ENCODE data around the gene OST4. TPM values are rescaled to one million over a fixed set of nuclear protein-coding genes. Genes with fewer than 3 reads are reported as not detected.

OST4 gene
- polyA plus RNA-seq, 2 of the 4 experiments (the other 2 are of a cell fraction) = 392 to 880 TPM

DNA sequence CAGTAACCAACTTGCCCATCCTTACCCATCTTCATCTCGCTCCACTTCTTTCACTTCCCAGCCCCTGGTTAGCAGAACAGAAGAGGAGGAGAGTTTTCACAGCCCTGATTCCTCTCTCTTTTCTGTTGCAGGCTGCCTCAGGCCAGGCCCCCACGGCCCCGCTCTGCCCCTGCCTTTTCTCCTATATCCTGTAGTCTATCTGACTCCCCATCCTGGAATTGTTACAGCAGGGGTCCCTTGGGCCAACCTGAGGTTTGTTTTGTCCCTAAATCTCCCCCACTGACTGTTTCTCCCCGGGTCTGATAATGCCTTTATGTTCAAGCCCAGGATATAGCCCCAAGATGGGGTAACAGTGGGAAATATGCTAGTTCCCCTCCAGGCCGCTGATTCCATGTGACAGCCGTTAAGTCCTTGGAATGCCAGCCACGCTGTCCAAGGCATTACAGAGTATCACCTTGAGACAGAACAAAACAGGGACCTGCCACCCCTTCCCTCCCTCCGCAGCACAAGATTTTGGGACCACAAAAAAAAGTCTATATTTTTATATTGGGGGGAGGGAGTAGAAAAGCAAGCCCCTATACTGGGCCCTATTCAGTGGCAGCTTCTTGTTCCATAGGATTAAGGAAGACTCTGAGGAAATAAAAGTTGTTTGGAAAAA is 1.4 kb downstream of the OST4 start:
- whole genome bisulfite sequencing (ENCODE audit: missing lambda C conversion rate) = 90% methylated on average over 8 of the region's 8 CpGs
- TF ChIP-seq BHLHE40 (IDR thresholded peaks at IDR 0.05; ENCODE audit: low read depth, low read length) (no peak), CHD2 (IDR thresholded peaks at IDR 0.05; ENCODE audit: low read length, partially characterized antibody) (no peak), CBX8 (IDR thresholded peaks at IDR 0.05) (no peak), ZSCAN20 (CRISPR knock-in tag; IDR thresholded peaks at IDR 0.05) (no peak), EHMT2 (IDR thresholded peaks at IDR 0.05; ENCODE audit: low read depth) (no peak), ESRRA (IDR thresholded peaks at IDR 0.05; ENCODE audit: borderline replicate concordance, low read length) (no peak), HOXB5 (CRISPR knock-in tag; IDR thresholded peaks at IDR 0.05) (no peak), HOXB13 (CRISPR knock-in tag; IDR thresholded peaks at IDR 0.05; ENCODE audit: low read depth) (no peak), KDM5A (IDR thresholded peaks at IDR 0.05) (no peak)
- TF ChIP-seq, protein P1, sequence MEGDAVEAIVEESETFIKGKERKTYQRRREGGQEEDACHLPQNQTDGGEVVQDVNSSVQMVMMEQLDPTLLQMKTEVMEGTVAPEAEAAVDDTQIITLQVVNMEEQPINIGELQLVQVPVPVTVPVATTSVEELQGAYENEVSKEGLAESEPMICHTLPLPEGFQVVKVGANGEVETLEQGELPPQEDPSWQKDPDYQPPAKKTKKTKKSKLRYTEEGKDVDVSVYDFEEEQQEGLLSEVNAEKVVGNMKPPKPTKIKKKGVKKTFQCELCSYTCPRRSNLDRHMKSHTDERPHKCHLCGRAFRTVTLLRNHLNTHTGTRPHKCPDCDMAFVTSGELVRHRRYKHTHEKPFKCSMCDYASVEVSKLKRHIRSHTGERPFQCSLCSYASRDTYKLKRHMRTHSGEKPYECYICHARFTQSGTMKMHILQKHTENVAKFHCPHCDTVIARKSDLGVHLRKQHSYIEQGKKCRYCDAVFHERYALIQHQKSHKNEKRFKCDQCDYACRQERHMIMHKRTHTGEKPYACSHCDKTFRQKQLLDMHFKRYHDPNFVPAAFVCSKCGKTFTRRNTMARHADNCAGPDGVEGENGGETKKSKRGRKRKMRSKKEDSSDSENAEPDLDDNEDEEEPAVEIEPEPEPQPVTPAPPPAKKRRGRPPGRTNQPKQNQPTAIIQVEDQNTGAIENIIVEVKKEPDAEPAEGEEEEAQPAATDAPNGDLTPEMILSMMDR (IDR thresholded peaks at IDR 0.05) = no peak
- ATAC-seq = no peak
- H3K9me3 ChIP-seq = no peaks in the 10 kb centered on the region
- peak overlapping the region; percentile 88 to 93; a peak in 4 of 6 replicates for H3K27ac ChIP-seq
- ChIA-PET CTCF (interaction anchor here (13.3 to 18.7 kb wide), 2 partner anchors 14 to 15 kb away, joined by 143 to 253 read pairs; partner anchors contain the start of genes AGBL5, EMILIN1 and KHK), POLR2A (no interaction called here)
- peaks cover 19% of the 10 kb centered on the region for H3K4me1 ChIP-seq
- no peak for FAIRE-seq
- DNase-seq (ENCODE audit: low read depth in 1 of 2, low spot score in 1 of 2) = no peak
- peak overlapping the region; percentile 86 for H3K4me2 ChIP-seq
- H3K4me3 ChIP-seq = peak overlapping the region; percentile 92

DNA sequence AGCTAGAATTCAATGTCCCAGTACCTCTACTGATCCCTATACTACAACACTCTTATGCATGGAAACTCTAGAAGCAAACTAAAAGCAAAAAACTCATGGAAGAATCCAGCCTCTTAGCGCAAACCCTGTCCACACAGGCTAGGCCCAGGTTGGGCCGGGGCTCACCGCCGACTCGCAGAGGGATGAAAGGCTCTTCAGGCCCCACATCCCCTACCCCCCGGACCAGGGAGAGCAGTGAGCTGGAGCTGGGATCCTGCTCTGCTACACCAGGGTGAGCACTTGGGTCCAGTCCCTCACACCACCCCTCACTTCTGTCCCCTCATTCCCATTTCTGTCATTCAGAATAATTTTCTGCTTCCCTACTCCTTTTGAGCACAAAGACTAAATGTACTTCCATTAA is 2.0 kb downstream of the OST4 start:
- Histone ChIP-seq H3K4me2 (peak overlapping the region; percentile 86), H3K9me3 (no peaks in the 10 kb centered on the region), H3K27ac (no peak overlapping the region), H3K4me3 (no peak overlapping the region), H3K4me1 (peaks cover 19% of the 10 kb centered on the region)
- FAIRE-seq = no peak
- 96% methylated on average over 6 of the region's 6 CpGs for whole genome bisulfite sequencing (ENCODE audit: missing lambda C conversion rate)
- POLR2A ChIA-PET = interaction anchor here (4.5 kb wide), 1 partner anchor 19 kb away, joined by 23 read pairs; the partner anchor contains the start of gene AGBL5
- ATAC-seq = no peak
- TF ChIP-seq ZFP36 (IDR thresholded peaks at IDR 0.05; ENCODE audit: borderline replicate concordance, partially characterized antibody) (no peak), FOXS1 (CRISPR knock-in tag; IDR thresholded peaks at IDR 0.05) (no peak), PHF8 (IDR thresholded peaks at IDR 0.05; ENCODE audit: borderline replicate concordance, low read depth) (no peak), JUN (IDR thresholded peaks at IDR 0.05) (no peak), JUNB (IDR thresholded peaks at IDR 0.05) (no peak), CHD2 (IDR thresholded peaks at IDR 0.05; ENCODE audit: low read length, partially characterized antibody) (no peak), FOSL2 (IDR thresholded peaks at IDR 0.05) (no peak), FOSL2 (CRISPR knock-in tag; IDR thresholded peaks at IDR 0.05) (no peak), ZC3H11A (IDR thresholded peaks at IDR 0.05) (no peak), EP300 (IDR thresholded peaks at IDR 0.05) (no peak)
- TF ChIP-seq, protein P2, sequence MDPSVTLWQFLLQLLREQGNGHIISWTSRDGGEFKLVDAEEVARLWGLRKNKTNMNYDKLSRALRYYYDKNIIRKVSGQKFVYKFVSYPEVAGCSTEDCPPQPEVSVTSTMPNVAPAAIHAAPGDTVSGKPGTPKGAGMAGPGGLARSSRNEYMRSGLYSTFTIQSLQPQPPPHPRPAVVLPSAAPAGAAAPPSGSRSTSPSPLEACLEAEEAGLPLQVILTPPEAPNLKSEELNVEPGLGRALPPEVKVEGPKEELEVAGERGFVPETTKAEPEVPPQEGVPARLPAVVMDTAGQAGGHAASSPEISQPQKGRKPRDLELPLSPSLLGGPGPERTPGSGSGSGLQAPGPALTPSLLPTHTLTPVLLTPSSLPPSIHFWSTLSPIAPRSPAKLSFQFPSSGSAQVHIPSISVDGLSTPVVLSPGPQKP (IDR thresholded peaks at IDR 0.05; ENCODE audit: low read depth, low read length) = no peak
- TF ChIP-seq, protein P1 (IDR thresholded peaks at IDR 0.05) = no peak
- DNase-seq (ENCODE audit: low read depth in 1 of 2, low spot score in 1 of 2) = no peak
- CTCF ChIA-PET = interaction anchor here (13.3 to 18.7 kb wide), 2 partner anchors 14 to 15 kb away, joined by 143 to 253 read pairs; partner anchors contain the start of genes AGBL5, EMILIN1 and KHK

Measured in A549 (cell line).